ENCODE measurements around the gene TRIO.

GRCh38 chr5:14413331-14413750, 270.2 kb downstream of the TRIO start:
- TF ChIP-seq CTCF (IDR thresholded peaks at IDR 0.05) (no peak), POLR2A (IDR thresholded peaks at IDR 0.05) (no peak), EP300 (IDR thresholded peaks at IDR 0.05) (no peak)
